ENCODE measurements around the gene TAF10. TPM values are rescaled to one million over a fixed set of nuclear protein-coding genes. Genes with fewer than 3 reads are reported as not detected.

TAF10 gene
- total RNA-seq, 1 experiment from 2014 or later, result 51.5 TPM

GRCh38 chr11:6653097-6653496 lies 41.1 kb upstream of the TAF10 start:
- no peaks in the 10 kb centered on the region for H3K9me2 ChIP-seq (ENCODE audit: insufficient read depth)
- no peak for TF ChIP-seq CTCF (conservative IDR thresholded peaks at IDR 0.05)
- no peak for TF ChIP-seq EZH2 (IDR thresholded peaks at IDR 0.05; ENCODE audit: low read depth)
- no peaks in the 10 kb centered on the region for H3K36me3 ChIP-seq (ENCODE audit: low read depth)
- ChIA-PET POLR2A (ENCODE audit: unreplicated experiment) (interaction anchor here (0.6 kb wide), 1 partner anchor 440 kb away, joined by 3 read pairs; no protein-coding TSS in a partner anchor), CTCF (no interaction called here)
- H3K4me1 ChIP-seq (replicated peaks; ENCODE audit: insufficient read depth), result no peaks in the 10 kb centered on the region
- intact Hi-C loops (cut with micrococcal nuclease; ENCODE audit: unreplicated experiment), result no loop called here
- BruUV-seq (replicated peaks), result no TSS peak
- H3K9me3 ChIP-seq (ENCODE audit: insufficient read depth, low read depth), result no peaks in the 10 kb centered on the region
- H3K27me3 ChIP-seq (ENCODE audit: insufficient read depth, low read depth), result peaks cover 2% of the 10 kb centered on the region; the same call in 1 of the 2 replicates
- H3K79me2 ChIP-seq (ENCODE audit: low read depth), result no peaks in the 10 kb centered on the region
- DNase-seq, result no peak
- no peaks in the 10 kb centered on the region for H4K20me1 ChIP-seq (ENCODE audit: insufficient read depth)
- no peaks in the 10 kb centered on the region for H3F3A ChIP-seq (ENCODE audit: insufficient read depth, low read depth)
- no peak overlapping the region for H2AFZ ChIP-seq
- no peak overlapping the region for H3K4me2 ChIP-seq
- no peak overlapping the region for H3K27ac ChIP-seq
- no peak overlapping the region for H3K4me3 ChIP-seq

GRCh38 chr11:6652182-6652581 lies 40.2 kb upstream of the TAF10 start:
- BruUV-seq (replicated peaks), result no TSS peak
- ChIA-PET CTCF (no interaction called here), POLR2A (ENCODE audit: unreplicated experiment) (interaction anchor here (0.6 kb wide), 2 partner anchors 33 to 440 kb away, joined by 3 read pairs; partner anchors contain the start of gene TPP1)
- intact Hi-C loops (cut with micrococcal nuclease; ENCODE audit: unreplicated experiment), result no loop called here
- H3K9me3 ChIP-seq (ENCODE audit: insufficient read depth, low read depth), result no peaks in the 10 kb centered on the region
- no peak overlapping the region for H2AFZ ChIP-seq
- no peak overlapping the region for H3K4me2 ChIP-seq
- no peaks in the 10 kb centered on the region for H4K20me1 ChIP-seq (ENCODE audit: insufficient read depth)
- no peaks in the 10 kb centered on the region for H3K36me3 ChIP-seq (ENCODE audit: low read depth)
- H3K4me1 ChIP-seq (replicated peaks; ENCODE audit: insufficient read depth), result no peaks in the 10 kb centered on the region
- H3K27ac ChIP-seq, result no peak overlapping the region
- peaks cover 2% of the 10 kb centered on the region; the same call in 1 of the 2 replicates for H3K27me3 ChIP-seq (ENCODE audit: insufficient read depth, low read depth)
- H3F3A ChIP-seq (ENCODE audit: insufficient read depth, low read depth), result no peaks in the 10 kb centered on the region
- no peaks in the 10 kb centered on the region for H3K79me2 ChIP-seq (ENCODE audit: low read depth)
- TF ChIP-seq EZH2 (IDR thresholded peaks at IDR 0.05; ENCODE audit: low read depth) (no peak), CTCF (conservative IDR thresholded peaks at IDR 0.05) (no peak)
- no peaks in the 10 kb centered on the region for H3K9me2 ChIP-seq (ENCODE audit: insufficient read depth)
- DNase-seq, result no peak
- H3K4me3 ChIP-seq, result no peak overlapping the region

- POLR2A ChIA-PET (ENCODE audit: unreplicated experiment), result no interaction called here
- Histone ChIP-seq H4K20me1 (ENCODE audit: insufficient read depth) (no peaks in the 10 kb centered on the region), H3K27ac (no peak overlapping the region), H3K9me2 (ENCODE audit: insufficient read depth) (no peaks in the 10 kb centered on the region), H3K9me3 (ENCODE audit: insufficient read depth, low read depth) (no peaks in the 10 kb centered on the region), H3K27me3 (ENCODE audit: insufficient read depth, low read depth) (peaks cover 2% of the 10 kb centered on the region; the same call in 1 of the 2 replicates), H3K36me3 (ENCODE audit: low read depth) (no peaks in the 10 kb centered on the region), H3K79me2 (ENCODE audit: low read depth) (no peaks in the 10 kb centered on the region), H2AFZ (no peak overlapping the region), H3K4me3 (no peak overlapping the region), H3K4me1 (replicated peaks; ENCODE audit: insufficient read depth) (no peaks in the 10 kb centered on the region), H3F3A (ENCODE audit: insufficient read depth, low read depth) (no peaks in the 10 kb centered on the region), H3K4me2 (no peak overlapping the region)
- no peak for TF ChIP-seq EZH2 (IDR thresholded peaks at IDR 0.05; ENCODE audit: low read depth)
- no peak for TF ChIP-seq CTCF (conservative IDR thresholded peaks at IDR 0.05)
- CTCF ChIA-PET, result no interaction called here
- BruUV-seq (replicated peaks), result no TSS peak
- no peak for DNase-seq
- intact Hi-C loops (cut with micrococcal nuclease; ENCODE audit: unreplicated experiment), result no loop called here
Observed at GRCh38 chr11:6650980-6651379, 39.0 kb upstream of the TAF10 start.

Data from PC-9 (cell line).